Aorta (tissue), 5 donors: ENCODE data around the gene CLDN20. TPM values are rescaled to one million over a fixed set of nuclear protein-coding genes. Genes with fewer than 3 reads are reported as not detected.

ENCODE experiments used
- ATAC-seq: fragments of 200-7000 bp; cut with Tn5 transposase; one replicate; pipeline ENCODE4 v1.9.1; 2022; ENCODE audit warnings: moderate library complexity; ENCODE audit not compliant: low FRiP score
- DNase-seq, 2 donors: peaks; one replicate each; pipeline ENCODE4 v3.0.0-alpha.2; 2020
- H3K27ac ChIP-seq, 2 donors: one replicate each; pipeline ENCODE4 v1.5.1; 2013; ENCODE audit warnings: low read length in 2 of 2, mild to moderate bottlenecking in 2 of 2, moderate library complexity in 2 of 2, control low read depth in 1 of 2, inconsistent platforms in 1 of 2, low read depth in 1 of 2
- H3K27me3 ChIP-seq, 2 donors: one replicate each; pipeline ENCODE4 v1.6.1; 2013; ENCODE audit warnings: control low read depth in 1 of 2, low read length in 1 of 2, mild to moderate bottlenecking in 1 of 2, moderate library complexity in 1 of 2; ENCODE audit not compliant: insufficient read depth in 2 of 2, control insufficient read depth in 1 of 2
- H3K36me3 ChIP-seq, 2 donors: one replicate each; pipeline ENCODE4 v1.6.1; 2013; ENCODE audit warnings: control low read depth in 1 of 2, low read length in 1 of 2, mild to moderate bottlenecking in 1 of 2; ENCODE audit not compliant: insufficient read depth in 2 of 2, control insufficient read depth in 1 of 2
- H3K4me1 ChIP-seq, 2 donors: one replicate each; pipeline ENCODE4 v1.6.1; 2013; ENCODE audit warnings: low read length in 2 of 2, control low read depth in 1 of 2, mild to moderate bottlenecking in 1 of 2, moderate library complexity in 1 of 2; ENCODE audit not compliant: insufficient read depth in 2 of 2, control insufficient read depth in 1 of 2
- H3K4me3 ChIP-seq, 2 donors: one replicate each; pipeline ENCODE4 v1.5.1; 2013; ENCODE audit warnings: low read length in 2 of 2, control low read depth in 1 of 2, mild to moderate bottlenecking in 1 of 2
- H3K9me3 ChIP-seq: one replicate; pipeline ENCODE4 v1.6.1; 2013; ENCODE audit warnings: mild to moderate bottlenecking, low read length; ENCODE audit not compliant: control insufficient read depth
- WGBS, 2 donors: extraction: QIAGEN DNeasy Blood & Tissue Kit; methylation state at CpG; one replicate each; pipeline ENCODE4 v1.1.7; 2013; 5-methylcytosine and 5-hydroxymethylcytosine counted together
- intact Hi-C, 2 donors: fragments of 100-400 bp; cut with DNase I; formaldehyde crosslinking; loops; one replicate each; pipeline versions ENCODE4 v1.14.2 to v1.15.0; 2022
- polyA plus RNA-seq, 2 donors: library from polyadenylated mRNA; stranded (reverse); fragments of 200-250 nt; gene quantifications; one replicate each; pipeline ENCODE4 v1.2.3, GENCODE V29; 2013
- total RNA-seq, 2 donors: library from RNA; stranded (reverse); fragmentation: NEBNext Ultra II Directional; extraction: Animal tissue kit (Norgen Biotek cat#: 25700); gene quantifications; one replicate each; pipeline ENCODE4 v1.2.1, GENCODE V29; 2021
- donor health status: healthy with polysubstance abuse.
- donor health status: Bipolar disorder and iron deficiency.
- donor health status: DM: no; HTN: no; CAD: no.
- donor health status: DM: no; HTN: no; CAD: no.
- donor health status: DM: yes; HTN: yes; CAD: no.

CLDN20 gene
- total and polyA plus RNA-seq, 4 donors, result not detected

GRCh38 chr6:155237613-155238012, 26.2 kb upstream of the CLDN20 start:
- no peaks in the 10 kb centered on the region for H3K36me3 ChIP-seq
- H3K9me3 ChIP-seq, result no peaks in the 10 kb centered on the region
- no peak overlapping the region for H3K4me3 ChIP-seq
- WGBS, 2 donors, result 96 to 97% methylated on average over 1 of the region's 1 CpG
- no peaks in the 10 kb centered on the region for H3K27me3 ChIP-seq
- intact Hi-C loops, result no loop called here
- DNase-seq, result no peak
- no peak overlapping the region for H3K27ac ChIP-seq
- no peaks in the 10 kb centered on the region for H3K4me1 ChIP-seq
- no peak for ATAC-seq

GRCh38 chr6:155240905-155241600, 22.8 kb upstream of the CLDN20 start:
- WGBS, 2 donors, result 97% methylated on average over 19 of the region's 19 CpGs
- Histone ChIP-seq H3K4me1 (no peaks in the 10 kb centered on the region), H3K27me3 (no peaks in the 10 kb centered on the region), H3K36me3 (peaks cover 0 to 3% of the 10 kb centered on the region in 2 donors), H3K27ac (no peak overlapping the region), H3K9me3 (no peaks in the 10 kb centered on the region), H3K4me3 (no peak overlapping the region)
- intact Hi-C loops, result loop anchor here in 1 of 2 donors (10.0 kb wide), 1 partner anchor 376 kb away; no protein-coding TSS in a partner anchor
- ATAC-seq (no peak), DNase-seq (no peak)

DNA sequence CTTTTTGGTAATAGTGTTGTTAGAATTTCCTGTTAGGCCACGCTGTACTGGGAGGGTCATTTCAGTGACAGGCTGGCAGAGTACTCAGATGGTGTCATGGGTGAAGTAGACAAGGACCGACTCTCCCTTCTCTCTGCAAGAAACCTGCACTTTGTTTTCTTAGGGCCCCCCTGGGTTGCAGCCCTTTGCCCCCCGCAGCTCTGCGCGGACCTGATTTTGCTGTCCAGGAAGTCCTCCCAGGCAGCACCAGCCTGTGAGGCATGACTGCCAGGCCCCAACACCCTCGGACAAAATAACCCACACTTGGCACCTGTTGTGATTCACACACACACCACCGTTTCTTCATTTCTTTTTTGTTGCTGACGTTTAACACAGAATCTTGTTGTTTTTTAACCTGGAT, 21.8 kb upstream of the CLDN20 start:
- ATAC-seq, result no peak
- H3K27ac ChIP-seq, result no peak overlapping the region

GRCh38 chr6:155244434-155244833, 19.4 kb upstream of the CLDN20 start:
- ATAC-seq (no peak), DNase-seq (no peak)
- WGBS, 2 donors, result 81 to 89% methylated on average over 4 of the region's 4 CpGs
- no peak overlapping the region for H3K4me3 ChIP-seq
- no peaks in the 10 kb centered on the region for H3K27me3 ChIP-seq
- peaks cover 0 to 3% of the 10 kb centered on the region in 2 donors for H3K36me3 ChIP-seq
- H3K9me3 ChIP-seq, result no peaks in the 10 kb centered on the region
- no peaks in the 10 kb centered on the region for H3K4me1 ChIP-seq
- intact Hi-C loops, result loop anchor here in 1 of 2 donors (10.0 kb wide), 1 partner anchor 380 kb away; no protein-coding TSS in a partner anchor
- no peak overlapping the region for H3K27ac ChIP-seq

More for the DNA sequence above, 21.8 kb upstream of the CLDN20 start:
- H3K4me3 ChIP-seq, result no peak overlapping the region
- H3K4me1 ChIP-seq, result no peaks in the 10 kb centered on the region
- H3K9me3 ChIP-seq, result no peaks in the 10 kb centered on the region
- H3K27me3 ChIP-seq, result no peaks in the 10 kb centered on the region
- peaks cover 0 to 3% of the 10 kb centered on the region in 2 donors for H3K36me3 ChIP-seq
- 79 to 86% methylated on average over 8 of the region's 8 CpGs for WGBS, 2 donors
- intact Hi-C loops, result loop anchor here in 1 of 2 donors (10.0 kb wide), 1 partner anchor 377 kb away; no protein-coding TSS in a partner anchor
- DNase-seq, result no peak

DNA sequence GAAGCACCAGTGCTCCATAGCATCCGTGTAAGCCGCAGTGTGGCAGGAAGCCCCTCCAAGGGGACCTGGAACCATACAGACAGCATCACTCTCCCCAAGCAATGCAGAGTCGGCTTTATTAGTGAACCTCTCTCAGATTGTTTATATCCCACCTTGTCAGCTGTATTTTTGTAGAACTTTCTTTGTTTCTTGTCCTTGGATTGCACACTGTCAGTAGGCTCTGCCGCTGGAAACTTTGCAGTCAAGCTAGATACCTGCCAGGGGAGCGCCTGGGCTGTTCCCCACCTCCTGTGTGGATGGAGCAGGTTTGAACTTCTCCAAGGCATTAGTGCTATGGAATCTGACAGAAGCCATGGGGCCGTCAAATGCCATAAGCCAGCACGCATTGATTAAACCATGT, 18.6 kb upstream of the CLDN20 start:
- Histone ChIP-seq H3K36me3 (peaks cover 0 to 3% of the 10 kb centered on the region in 2 donors), H3K27me3 (no peaks in the 10 kb centered on the region), H3K27ac (no peak overlapping the region), H3K4me1 (no peaks in the 10 kb centered on the region), H3K4me3 (no peak overlapping the region), H3K9me3 (no peaks in the 10 kb centered on the region)
- DNase-seq (no peak), ATAC-seq (no peak)
- intact Hi-C loops, result loop anchor here (5.0 to 10.0 kb wide), 2 partner anchors 318 to 380 kb away; no protein-coding TSS in a partner anchor
- WGBS, 2 donors, result 95% methylated on average over 7 of the region's 7 CpGs

DNA sequence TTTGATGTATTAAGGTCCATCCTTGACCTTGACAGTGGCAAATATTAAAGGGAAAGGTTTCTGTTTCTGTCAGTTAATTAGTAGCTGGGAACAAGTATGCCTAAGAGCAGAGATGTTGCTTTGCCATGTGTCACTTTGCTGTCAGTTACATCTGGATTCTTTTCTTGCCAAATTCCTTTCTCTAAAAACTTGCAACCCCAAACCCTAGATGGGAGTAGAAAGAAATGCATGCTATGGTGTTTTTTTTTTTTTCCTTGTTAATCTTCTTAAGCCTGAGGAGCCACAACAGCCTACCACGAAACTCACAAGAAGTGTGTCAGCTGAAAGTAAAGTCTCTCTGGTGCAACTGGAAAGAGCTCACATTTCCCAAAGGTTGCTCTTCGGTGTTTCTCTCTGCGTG, 18.0 kb upstream of the CLDN20 start:
- no peaks in the 10 kb centered on the region for H3K4me1 ChIP-seq
- intact Hi-C loops, result loop anchor here (5.0 to 10.0 kb wide), 2 partner anchors 319 to 381 kb away; no protein-coding TSS in a partner anchor
- peaks cover 0 to 5% of the 10 kb centered on the region in 2 donors for H3K36me3 ChIP-seq
- H3K27ac ChIP-seq, result no peak overlapping the region
- DNase-seq (no peak), ATAC-seq (no peak)
- no peak overlapping the region for H3K4me3 ChIP-seq
- no peaks in the 10 kb centered on the region for H3K9me3 ChIP-seq
- H3K27me3 ChIP-seq, result no peaks in the 10 kb centered on the region
- 96 to 97% methylated on average over 3 of the region's 3 CpGs for WGBS, 2 donors

GRCh38 chr6:155246825-155247224, 17.0 kb upstream of the CLDN20 start:
- Histone ChIP-seq H3K4me1 (no peaks in the 10 kb centered on the region), H3K36me3 (peaks cover 0 to 5% of the 10 kb centered on the region in 2 donors), H3K27ac (no peak overlapping the region), H3K4me3 (no peak overlapping the region), H3K9me3 (no peaks in the 10 kb centered on the region), H3K27me3 (no peaks in the 10 kb centered on the region)
- 93 to 95% methylated on average over 2 of the region's 2 CpGs for WGBS, 2 donors
- ATAC-seq (no peak), DNase-seq (no peak)
- intact Hi-C loops, result loop anchor here (5.0 to 10.0 kb wide), 2 partner anchors 320 to 382 kb away; no protein-coding TSS in a partner anchor

DNA sequence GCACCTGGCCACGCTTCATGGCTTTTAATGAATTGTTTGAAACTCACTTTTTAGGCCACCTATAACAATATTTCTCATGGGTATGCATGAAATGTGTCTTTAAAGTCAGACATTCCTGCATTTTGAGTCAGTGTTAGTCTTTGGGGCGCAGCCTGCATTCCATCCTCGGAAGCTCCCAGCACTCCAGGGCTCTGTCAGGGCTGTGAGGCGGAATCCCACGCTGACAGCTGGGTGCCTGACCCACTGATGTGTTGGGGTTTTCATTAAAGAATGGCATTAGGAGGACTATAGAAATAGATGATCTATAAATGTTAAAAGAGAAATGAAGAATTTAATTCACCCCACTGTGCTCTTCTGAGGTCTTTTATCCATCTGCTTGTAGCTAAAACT, 16.2 kb upstream of the CLDN20 start:
- 19 to 58% methylated on average over 5 of the region's 5 CpGs for WGBS, 2 donors
- Histone ChIP-seq H3K36me3 (peaks cover 0 to 5% of the 10 kb centered on the region in 2 donors), H3K27ac (no peak overlapping the region), H3K4me3 (no peak overlapping the region), H3K9me3 (no peaks in the 10 kb centered on the region), H3K27me3 (no peaks in the 10 kb centered on the region), H3K4me1 (no peaks in the 10 kb centered on the region)
- ATAC-seq (peak; percentile 54), DNase-seq (peak in 1 of 2 donors; percentile 65)
- intact Hi-C loops, result loop anchor here (1.0 to 10.0 kb wide), 4 partner anchors 70 to 383 kb away; no protein-coding TSS in a partner anchor
